Stimulated activated naive B cell treated with anti-CD40 and anti-IgM and Interleukin-4, amounts not matched to agents 10 μg/mL and 1 μg/mL and 100 μg/mL, for 72 hours (primary cell): ENCODE measurements around the gene ATXN3.

ENCODE experiments used
- ATAC-seq, 2 donors: fragments of 150-1000 bp; cut with Tn5 transposase; replicated peaks; 2 replicates each; pipeline ENCODE4 v1.10.0; 2021; ENCODE audit warnings: moderate library complexity in 1 of 2
- DNase-seq: peaks from one replicate; pipeline ENCODE4 v3.0.0; 2021
- H3K27ac Mint-ChIP-seq: one replicate; pipeline ENCODE4 v1.8.0; 2022; ENCODE audit warnings: mild to moderate bottlenecking, mixed read lengths
- H3K27me3 Mint-ChIP-seq, 2 donors: one replicate each; pipeline ENCODE4 v1.8.0; 2022; ENCODE audit warnings: mixed read lengths in 2 of 2
- H3K36me3 Mint-ChIP-seq, 2 donors: one replicate each; pipeline ENCODE4 v1.8.0; 2022; ENCODE audit warnings: mixed read lengths in 2 of 2, mild to moderate bottlenecking in 1 of 2
- H3K4me1 Mint-ChIP-seq, 2 donors: one replicate each; pipeline ENCODE4 v1.8.0; 2022; ENCODE audit warnings: mixed read lengths in 2 of 2, mild to moderate bottlenecking in 1 of 2
- H3K4me3 Mint-ChIP-seq, 2 donors: one replicate each; pipeline ENCODE4 v1.8.0; 2022; ENCODE audit warnings: mild to moderate bottlenecking in 2 of 2, mixed read lengths in 2 of 2, moderate library complexity in 1 of 2
- H3K9me3 Mint-ChIP-seq, 2 donors: one replicate each; pipeline ENCODE4 v1.8.0; 2022; ENCODE audit warnings: mixed read lengths in 2 of 2, mild to moderate bottlenecking in 1 of 2

The ATXN3 gene

DNA sequence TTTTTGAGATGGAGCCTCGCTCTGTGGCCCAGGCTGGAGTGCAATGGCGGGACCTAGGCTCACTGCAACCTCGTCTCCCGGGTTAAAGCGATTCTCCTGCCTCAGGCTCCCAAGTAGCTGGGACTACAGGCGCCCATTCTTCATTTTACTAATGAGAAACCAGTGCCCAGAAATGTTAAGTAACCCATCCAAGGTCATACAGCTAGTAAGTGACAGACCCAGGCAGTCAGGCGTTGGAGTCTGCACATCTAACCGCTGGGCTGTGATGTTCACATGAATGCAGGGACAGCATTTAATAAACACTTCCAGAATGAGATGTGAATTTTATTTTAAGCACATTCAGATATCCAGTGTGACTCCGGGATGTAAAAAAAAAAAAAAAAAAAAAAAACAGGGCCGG lies 65.2 kb downstream of the ATXN3 start:
- ATAC-seq (no peak), DNase-seq (no peak)
- Mint-ChIP-seq H3K36me3 (peaks cover 3 to 5% of the 10 kb centered on the region in 2 donors), H3K9me3 (no peaks in the 10 kb centered on the region), H3K27me3 (no peaks in the 10 kb centered on the region), H3K4me3 (no peak overlapping the region), H3K4me1 (peaks cover 16 to 29% of the 10 kb centered on the region in 2 donors), H3K27ac (no peak overlapping the region)

DNA sequence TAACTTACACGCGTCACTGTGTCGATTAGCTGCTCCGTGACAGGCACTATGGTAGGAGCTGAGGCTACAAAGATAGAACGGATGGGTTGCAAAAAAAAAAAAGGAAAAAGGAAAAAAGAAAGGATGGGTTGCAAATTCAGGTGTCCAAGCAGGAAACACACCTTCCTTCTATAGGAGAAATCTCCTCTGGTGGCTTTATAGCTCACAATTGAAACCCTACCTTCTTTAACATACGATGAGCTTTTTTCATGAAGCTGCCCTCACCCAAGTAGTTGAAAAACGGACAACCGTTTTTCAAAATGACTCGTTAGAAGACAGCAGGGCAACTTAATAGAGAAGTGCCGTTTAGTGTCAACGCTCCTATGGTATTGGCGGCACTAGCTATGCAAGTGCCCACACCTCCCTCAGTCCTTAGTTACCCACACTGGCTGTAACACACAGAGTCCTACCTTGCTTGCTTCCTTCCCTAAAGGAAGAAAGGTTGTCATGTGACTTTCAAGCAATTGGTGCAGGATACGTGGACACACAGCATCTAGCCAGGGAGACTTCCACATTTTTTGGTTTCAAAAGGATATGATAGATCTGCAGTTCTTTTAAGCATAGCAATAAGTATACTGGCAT lies 65.8 kb downstream of the ATXN3 start:
- H3K4me1 Mint-ChIP-seq, result peaks cover 16 to 29% of the 10 kb centered on the region in 2 donors
- peak overlapping the region; percentile 96 for H3K27ac Mint-ChIP-seq
- peak; percentile 38 for ATAC-seq
- H3K36me3 Mint-ChIP-seq, result peaks cover 3 to 5% of the 10 kb centered on the region in 2 donors
- H3K9me3 Mint-ChIP-seq, result no peaks in the 10 kb centered on the region
- H3K4me3 Mint-ChIP-seq, result peak overlapping the region; percentile 90 to 95
- DNase-seq, result no peak
- no peaks in the 10 kb centered on the region for H3K27me3 Mint-ChIP-seq

DNA sequence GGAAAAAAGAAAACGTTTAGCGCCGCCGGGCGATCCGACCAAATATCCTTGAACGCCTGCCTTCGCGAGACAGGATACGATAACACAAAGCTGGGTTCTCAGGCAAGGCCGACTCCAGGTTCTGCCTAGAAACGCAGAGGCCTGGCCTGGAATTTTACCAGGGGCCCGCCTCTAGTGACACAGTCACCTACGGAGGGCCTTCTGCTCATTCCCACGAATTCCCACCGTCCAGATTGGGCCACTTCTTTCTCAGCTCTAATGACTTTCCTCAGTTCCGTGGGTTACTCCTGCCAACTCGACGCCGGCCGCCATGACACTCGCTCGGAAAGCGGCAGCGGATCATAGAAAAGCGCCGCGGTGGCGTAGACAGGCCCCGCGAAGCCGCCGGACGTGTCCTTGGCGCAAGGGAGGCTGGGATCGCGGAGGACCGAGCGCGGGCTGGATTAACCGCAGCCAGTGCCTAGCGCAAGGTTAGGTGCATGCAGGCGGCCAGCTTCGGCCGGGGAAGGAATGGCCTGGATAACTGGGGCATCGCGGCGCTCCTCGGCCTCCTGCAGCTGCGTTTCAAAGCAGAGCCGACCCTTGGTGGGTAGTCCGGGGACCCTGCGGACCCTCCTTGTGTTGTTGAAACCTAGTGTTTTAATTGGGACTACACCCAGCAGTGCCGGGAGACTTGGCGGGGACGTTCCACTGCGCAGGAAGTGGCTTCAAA lies 66.5 kb downstream of the ATXN3 start, which contains the start of gene TRIP11:
TRIP11 (minus strand) TSS at position 341 of the 712 bp plus-strand sequence. CDS start 374 bp downstream, outside the sequence.
- Mint-ChIP-seq H3K27ac (peak within 1 kb of the TSS; percentile 96), H3K36me3 (peaks cover 3 to 5% of the 10 kb centered on the region in 2 donors), H3K9me3 (no peaks in the 10 kb centered on the region), H3K27me3 (no peaks in the 10 kb centered on the region), H3K4me1 (peaks cover 16 to 29% of the 10 kb centered on the region in 2 donors), H3K4me3 (peak within 1 kb of the TSS; percentile 90 to 95)
- peak; percentile 98 for ATAC-seq
- peak; percentile 94 for DNase-seq

GRCh38 chr14:92039063-92039718 lies 67.2 kb downstream of the ATXN3 start:
- Mint-ChIP-seq H3K9me3 (no peaks in the 10 kb centered on the region), H3K4me3 (peak overlapping the region; percentile 90 to 95), H3K27ac (peak overlapping the region; percentile 96), H3K4me1 (peaks cover 16 to 29% of the 10 kb centered on the region in 2 donors), H3K27me3 (no peaks in the 10 kb centered on the region), H3K36me3 (peaks cover 3 to 5% of the 10 kb centered on the region in 2 donors)
- no peak for DNase-seq
- peak in 1 of 2 donors; percentile 19 for ATAC-seq

DNA sequence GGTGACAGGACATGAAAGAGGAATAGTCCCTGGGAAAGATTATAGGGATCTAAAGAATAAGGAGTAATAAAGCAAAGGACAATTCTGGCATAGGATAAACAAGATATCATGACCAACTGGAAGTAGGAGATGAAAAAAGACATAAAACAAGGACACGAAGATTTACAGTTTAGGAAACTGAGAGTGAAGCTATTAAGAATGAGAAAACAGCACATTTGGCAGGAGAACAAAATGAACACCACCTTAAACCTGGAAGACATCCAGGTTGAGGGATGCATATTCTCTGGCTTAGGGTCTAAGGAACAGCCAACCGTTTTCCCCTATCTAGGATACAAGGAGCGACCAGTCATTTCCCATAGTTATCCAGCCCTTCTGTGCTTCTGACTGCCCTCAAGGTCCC lies 68.4 kb downstream of the ATXN3 start:
- ATAC-seq (no peak), DNase-seq (no peak)
- H3K4me1 Mint-ChIP-seq, result peaks cover 16 to 38% of the 10 kb centered on the region in 2 donors
- H3K9me3 Mint-ChIP-seq, result no peaks in the 10 kb centered on the region
- H3K4me3 Mint-ChIP-seq, result peak overlapping the region; percentile 5 to 90
- no peak overlapping the region for H3K27ac Mint-ChIP-seq
- H3K36me3 Mint-ChIP-seq, result peaks cover 5 to 12% of the 10 kb centered on the region in 2 donors
- H3K27me3 Mint-ChIP-seq, result no peaks in the 10 kb centered on the region

GRCh38 chr14:92035890-92036289 lies 70.5 kb downstream of the ATXN3 start:
- DNase-seq, result no peak
- no peak overlapping the region for H3K27ac Mint-ChIP-seq
- no peak for ATAC-seq
- peaks cover 11 to 14% of the 10 kb centered on the region in 2 donors for H3K36me3 Mint-ChIP-seq
- peaks cover 16 to 38% of the 10 kb centered on the region in 2 donors for H3K4me1 Mint-ChIP-seq
- no peaks in the 10 kb centered on the region for H3K27me3 Mint-ChIP-seq
- no peak overlapping the region for H3K4me3 Mint-ChIP-seq
- no peaks in the 10 kb centered on the region for H3K9me3 Mint-ChIP-seq

DNA sequence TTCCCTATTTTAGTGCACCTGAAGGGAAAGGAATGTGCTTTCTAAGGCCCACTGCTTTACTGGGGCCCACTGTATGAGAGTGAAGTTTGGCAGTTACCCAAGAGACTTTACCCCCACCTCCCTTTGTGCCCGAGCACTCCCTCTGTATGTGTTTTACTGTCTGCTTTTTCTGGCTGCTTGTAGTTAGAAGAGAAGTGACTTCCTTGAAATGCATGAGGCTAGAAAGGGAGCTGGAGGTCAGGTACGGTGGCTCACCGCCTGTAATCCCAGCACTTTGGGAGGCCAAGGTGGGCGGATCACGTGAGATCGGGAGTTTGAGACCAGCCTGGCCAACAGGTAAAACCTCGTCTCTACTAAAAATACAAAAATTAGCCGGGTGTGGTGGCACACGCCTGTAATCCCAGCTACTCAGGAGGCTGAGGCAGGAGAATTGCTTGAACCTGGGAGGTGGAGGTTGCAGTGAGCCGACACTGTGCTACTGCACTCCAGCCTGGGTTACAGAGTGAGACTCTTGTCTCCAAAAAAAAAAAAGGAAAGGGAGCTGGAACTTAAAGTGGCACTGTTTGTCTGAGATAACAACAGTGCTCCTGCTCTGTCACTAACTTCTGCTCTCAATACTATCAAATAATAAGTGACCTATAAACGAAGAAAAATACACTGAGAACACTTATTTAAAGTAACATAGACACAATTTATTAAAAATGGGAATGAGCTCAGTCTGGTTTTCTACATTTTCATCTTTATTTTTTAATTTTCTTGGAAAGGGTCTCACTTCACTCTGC lies 72.3 kb downstream of the ATXN3 start:
- no peak overlapping the region for H3K4me3 Mint-ChIP-seq
- H3K27me3 Mint-ChIP-seq, result no peaks in the 10 kb centered on the region
- no peak for ATAC-seq
- H3K9me3 Mint-ChIP-seq, result no peaks in the 10 kb centered on the region
- no peak overlapping the region for H3K27ac Mint-ChIP-seq
- H3K4me1 Mint-ChIP-seq, result peaks cover 16 to 36% of the 10 kb centered on the region in 2 donors
- DNase-seq, result no peak
- H3K36me3 Mint-ChIP-seq, result peaks cover 11 to 17% of the 10 kb centered on the region in 2 donors

DNA sequence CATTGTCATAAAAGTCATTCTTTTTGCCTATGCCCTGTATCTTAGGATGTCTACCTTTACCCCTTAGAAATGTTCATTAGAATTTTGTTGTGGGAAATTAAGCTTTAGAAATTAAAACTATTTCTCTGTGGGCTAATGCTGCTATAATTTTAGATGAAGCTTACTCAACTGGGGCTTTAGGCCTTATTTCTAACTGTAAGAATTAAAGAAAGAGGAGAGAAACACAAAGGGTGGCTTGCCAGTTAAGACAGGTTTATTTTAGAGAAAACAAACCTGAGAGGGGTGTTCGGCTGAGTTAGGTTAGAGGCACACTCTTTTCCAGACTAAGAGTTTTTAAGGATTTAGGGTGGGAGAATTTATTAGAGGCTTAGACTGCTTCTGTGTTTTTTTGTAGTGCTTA lies 72.9 kb downstream of the ATXN3 start:
- ATAC-seq (no peak), DNase-seq (no peak)
- H3K27me3 Mint-ChIP-seq, result no peaks in the 10 kb centered on the region
- no peak overlapping the region for H3K4me3 Mint-ChIP-seq
- peaks cover 14 to 30% of the 10 kb centered on the region in 2 donors for H3K4me1 Mint-ChIP-seq
- H3K27ac Mint-ChIP-seq, result no peak overlapping the region
- peaks cover 12 to 20% of the 10 kb centered on the region in 2 donors for H3K36me3 Mint-ChIP-seq
- no peaks in the 10 kb centered on the region for H3K9me3 Mint-ChIP-seq

GRCh38 chr14:92026548-92027190 lies 79.7 kb downstream of the ATXN3 start:
- H3K27ac Mint-ChIP-seq, result peak overlapping the region; percentile 78
- H3K36me3 Mint-ChIP-seq, result peaks cover 24 to 28% of the 10 kb centered on the region in 2 donors
- no peaks in the 10 kb centered on the region for H3K27me3 Mint-ChIP-seq
- peaks cover 8 to 20% of the 10 kb centered on the region in 2 donors for H3K4me1 Mint-ChIP-seq
- H3K4me3 Mint-ChIP-seq, result peak overlapping the region; percentile 9 to 11
- ATAC-seq, result no peak
- H3K9me3 Mint-ChIP-seq, result peaks cover 0 to 4% of the 10 kb centered on the region in 2 donors
- DNase-seq, result peak; percentile 10

DNA sequence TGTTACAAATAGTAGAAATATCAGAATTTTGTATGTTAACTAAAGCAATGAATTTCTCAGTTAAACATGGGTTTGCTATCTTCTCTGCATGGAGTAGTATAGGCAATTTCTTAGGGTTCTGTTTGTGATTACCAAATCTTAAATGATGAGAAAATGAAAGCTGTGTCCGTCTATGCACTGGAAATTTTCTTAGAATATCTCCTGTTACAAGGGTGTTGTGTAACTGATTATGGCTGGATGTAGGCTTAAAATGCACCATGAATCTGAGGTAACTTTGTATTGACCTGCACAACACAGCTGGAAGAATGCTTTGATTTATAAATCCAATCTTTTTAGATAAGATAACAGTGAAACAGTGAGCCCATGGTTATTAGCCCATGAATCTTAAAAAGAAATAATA lies 84.3 kb downstream of the ATXN3 start:
- DNase-seq, result no peak
- no peak for ATAC-seq
- no peaks in the 10 kb centered on the region for H3K27me3 Mint-ChIP-seq
- H3K36me3 Mint-ChIP-seq, result peaks cover 8 to 11% of the 10 kb centered on the region in 2 donors
- no peak overlapping the region for H3K27ac Mint-ChIP-seq
- H3K4me3 Mint-ChIP-seq, result no peak overlapping the region
- H3K9me3 Mint-ChIP-seq, result peaks cover 0 to 4% of the 10 kb centered on the region in 2 donors
- peaks cover 6 to 10% of the 10 kb centered on the region in 2 donors for H3K4me1 Mint-ChIP-seq

DNA sequence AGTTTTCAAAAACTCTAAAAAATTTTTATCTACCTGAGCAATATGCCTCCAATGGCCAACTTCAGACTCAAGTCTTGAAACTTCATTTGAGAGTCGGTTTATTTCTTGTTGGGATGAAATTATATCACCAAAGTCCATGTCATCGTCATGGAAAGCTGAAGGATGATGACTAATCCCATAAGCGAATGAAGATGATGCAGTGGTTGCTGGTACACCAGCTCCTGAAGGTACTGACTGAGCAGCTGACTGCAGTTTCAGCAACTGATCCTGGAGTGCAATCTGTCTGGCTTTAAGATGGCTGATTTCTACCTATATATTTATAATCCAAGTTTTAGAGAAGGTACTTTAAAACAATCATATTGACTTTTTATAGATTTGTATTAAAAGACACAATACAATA lies 84.9 kb downstream of the ATXN3 start:
- Mint-ChIP-seq H3K4me1 (peaks cover 3 to 4% of the 10 kb centered on the region in 2 donors), H3K4me3 (no peak overlapping the region), H3K27ac (no peak overlapping the region), H3K36me3 (peaks cover 4 to 8% of the 10 kb centered on the region in 2 donors), H3K9me3 (peaks cover 0 to 3% of the 10 kb centered on the region in 2 donors), H3K27me3 (no peaks in the 10 kb centered on the region)
- DNase-seq (no peak), ATAC-seq (no peak)

DNA sequence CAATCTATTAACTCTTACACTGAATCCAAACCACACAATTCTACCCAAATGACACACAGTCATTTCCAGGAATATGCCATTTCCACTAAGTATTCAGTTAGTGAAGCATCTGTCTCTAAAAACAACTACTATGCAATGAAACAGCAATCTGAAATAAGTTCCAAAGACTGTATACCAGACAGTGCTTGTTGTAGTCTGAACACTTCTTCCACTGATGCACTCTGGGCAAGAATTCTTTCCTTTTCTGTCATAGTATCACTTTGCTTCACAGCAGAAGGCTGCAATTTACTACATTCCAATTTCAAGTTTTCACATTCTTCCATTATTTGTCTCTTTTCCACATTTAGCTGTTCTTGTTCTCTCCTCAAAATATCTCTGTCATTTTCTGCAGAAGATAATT lies 92.3 kb downstream of the ATXN3 start:
- H3K9me3 Mint-ChIP-seq, result no peaks in the 10 kb centered on the region
- no peak for ATAC-seq
- no peak for DNase-seq
- no peaks in the 10 kb centered on the region for H3K27me3 Mint-ChIP-seq
- H3K27ac Mint-ChIP-seq, result no peak overlapping the region
- peaks cover 28 to 33% of the 10 kb centered on the region in 2 donors for H3K36me3 Mint-ChIP-seq
- no peak overlapping the region for H3K4me3 Mint-ChIP-seq
- H3K4me1 Mint-ChIP-seq, result peaks cover 5% of the 10 kb centered on the region in 2 donors

DNA sequence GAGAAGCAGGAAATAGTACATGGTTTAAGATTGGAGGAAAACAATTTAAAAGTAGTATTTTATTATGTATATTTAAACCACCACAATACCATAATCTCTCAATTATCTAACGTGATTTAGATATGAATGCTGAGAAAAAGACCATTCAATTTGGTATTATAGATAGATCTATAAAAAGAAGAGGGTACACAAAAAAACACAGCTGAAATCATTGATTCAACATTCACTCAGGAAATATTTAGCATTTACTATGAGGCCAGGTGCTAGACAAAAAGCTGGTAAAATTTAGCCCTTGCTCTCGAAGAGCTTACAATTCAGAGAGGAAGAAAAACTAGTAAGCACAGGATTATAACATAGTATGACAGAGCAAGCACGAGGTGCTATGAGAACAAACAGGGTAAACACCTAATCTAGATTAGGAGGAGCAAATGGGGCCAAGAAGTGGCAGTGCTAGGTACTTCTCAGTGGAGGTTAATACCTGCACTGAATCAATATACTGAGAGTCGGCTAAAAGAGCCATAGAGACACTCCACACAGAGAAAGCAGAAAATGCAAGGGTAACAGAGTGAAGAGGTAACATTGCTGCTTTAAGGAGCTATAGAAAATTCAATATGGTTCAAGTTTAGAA lies 94.1 kb downstream of the ATXN3 start:
- ATAC-seq, result no peak
- peaks cover 5% of the 10 kb centered on the region in 2 donors for H3K4me1 Mint-ChIP-seq
- no peak overlapping the region for H3K4me3 Mint-ChIP-seq
- H3K27me3 Mint-ChIP-seq, result no peaks in the 10 kb centered on the region
- DNase-seq, result no peak
- H3K36me3 Mint-ChIP-seq, result peaks cover 36 to 45% of the 10 kb centered on the region in 2 donors
- no peaks in the 10 kb centered on the region for H3K9me3 Mint-ChIP-seq
- no peak overlapping the region for H3K27ac Mint-ChIP-seq
